Measurements from ENCODE around the gene CHAT. TPM values are rescaled to one million over a fixed set of nuclear protein-coding genes. Genes with fewer than 3 reads are reported as not detected.
A peak's percentile ranks its signal among the peaks of the same experiment; 100 is the strongest.

Gene CHAT
- total and polyA plus RNA-seq, 9 donors = not detected

- Histone ChIP-seq H3K4me3 (no peak overlapping the region), H3K9me3 (no peaks in the 10 kb centered on the region), H3K27me3 (no peaks in the 10 kb centered on the region), H3K36me3 (no peaks in the 10 kb centered on the region), H3K27ac (no peak overlapping the region), H3K4me1 (ENCODE audit: insufficient read depth) (no peaks in the 10 kb centered on the region)
- intact Hi-C loops (cut with DNase I) = no loop called here
- 30 to 33% (median 32%) methylated on average over 13 of the region's 13 CpGs for WGBS, 3 donors
- no peak for DNase-seq
- TF ChIP-seq EP300 (IDR thresholded peaks at IDR 0.05) (no peak), CTCF (IDR thresholded peaks at IDR 0.05) (no peak), POLR2A (IDR thresholded peaks at IDR 0.05) (no peak)
These were observed 19.7 kb downstream of the CHAT start for GRCh38 chr10:49633327-49634068.

GRCh38 chr10:49634069-49634660 is 20.3 kb downstream of the CHAT start:
- Histone ChIP-seq H3K36me3 (no peaks in the 10 kb centered on the region), H3K27me3 (no peaks in the 10 kb centered on the region), H3K27ac (no peak overlapping the region), H3K4me1 (ENCODE audit: insufficient read depth) (no peaks in the 10 kb centered on the region), H3K9me3 (no peaks in the 10 kb centered on the region), H3K4me3 (no peak overlapping the region)
- 69 to 77% (median 70%) methylated on average over 8 of the region's 8 CpGs for WGBS, 3 donors
- intact Hi-C loops (cut with DNase I) = no loop called here
- TF ChIP-seq EP300 (IDR thresholded peaks at IDR 0.05) (no peak), CTCF (IDR thresholded peaks at IDR 0.05) (no peak), POLR2A (IDR thresholded peaks at IDR 0.05) (no peak)
- peak in 1 of 5 donors; percentile 11 for DNase-seq

- H3K27ac ChIP-seq = no peak overlapping the region
- no peaks in the 10 kb centered on the region for H3K27me3 ChIP-seq
- no peaks in the 10 kb centered on the region for H3K36me3 ChIP-seq
- no peak overlapping the region for H3K4me3 ChIP-seq
- TF ChIP-seq POLR2A (IDR thresholded peaks at IDR 0.05) = no peak
- no peak for TF ChIP-seq CTCF (IDR thresholded peaks at IDR 0.05)
- TF ChIP-seq EP300 (IDR thresholded peaks at IDR 0.05) = no peak
- no peaks in the 10 kb centered on the region for H3K9me3 ChIP-seq
- WGBS, 3 donors = 70 to 83% (median 82%) methylated on average over 3 of the region's 3 CpGs
- no peaks in the 10 kb centered on the region for H3K4me1 ChIP-seq (ENCODE audit: insufficient read depth)
- intact Hi-C loops (cut with DNase I) = no loop called here
- DNase-seq = no peak
These were observed 28.5 kb downstream of the CHAT start for GRCh38 chr10:49642311-49642710.

GRCh38 chr10:49643241-49644034 is 29.6 kb downstream of the CHAT start:
- no peaks in the 10 kb centered on the region for H3K9me3 ChIP-seq
- no peak for DNase-seq
- no peak overlapping the region for H3K27ac ChIP-seq
- TF ChIP-seq POLR2A (IDR thresholded peaks at IDR 0.05) (no peak), CTCF (IDR thresholded peaks at IDR 0.05) (no peak), EP300 (IDR thresholded peaks at IDR 0.05) (no peak)
- 73 to 88% (median 74%) methylated on average over 5 of the region's 5 CpGs for WGBS, 3 donors
- H3K4me3 ChIP-seq = no peak overlapping the region
- intact Hi-C loops (cut with DNase I) = no loop called here
- no peaks in the 10 kb centered on the region for H3K36me3 ChIP-seq
- no peaks in the 10 kb centered on the region for H3K4me1 ChIP-seq (ENCODE audit: insufficient read depth)
- no peaks in the 10 kb centered on the region for H3K27me3 ChIP-seq

Data from ovary (tissue), 9 donors.